HS-27A (cell line): Measurements from ENCODE around the gene MXRA8.
A peak's percentile ranks its signal among the peaks of the same experiment; 100 is the strongest.

ENCODE experiments used
- DNase-seq: peaks from one replicate; pipeline ENCODE4 v3.0.0-alpha.2; 2012; ENCODE audit warnings: low read depth, missing footprints

MXRA8 gene

DNA sequence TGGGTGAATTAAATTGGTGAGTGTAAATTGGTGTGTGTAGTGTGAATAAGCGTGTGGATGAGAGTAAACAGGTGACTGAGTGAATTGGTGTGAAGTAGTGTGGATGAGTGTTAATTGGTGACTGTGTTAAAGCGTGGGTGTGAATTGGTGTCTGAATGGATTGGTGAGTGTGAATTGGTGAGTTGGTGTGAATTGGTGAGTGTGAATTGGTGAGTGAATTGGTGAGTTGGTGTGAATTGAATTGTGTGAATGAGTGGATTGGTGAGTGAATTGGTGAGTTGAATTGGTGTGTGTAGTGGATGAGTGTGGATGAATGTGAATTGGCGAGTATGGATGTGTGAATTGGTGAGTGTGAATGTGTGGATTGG is 8.3 kb upstream of the MXRA8 start:
- DNase-seq: no peak

GRCh38 chr1:1365875-1366698 is 7.7 kb upstream of the MXRA8 start:
- DNase-seq: no peak

GRCh38 chr1:1364266-1364665 is 5.9 kb upstream of the MXRA8 start:
- no peak for DNase-seq

- no peak for DNase-seq
Observed at GRCh38 chr1:1361982-1362423, 3.6 kb upstream of the MXRA8 start.

GRCh38 chr1:1361233-1361981 is 3.1 kb upstream of the MXRA8 start:
- no peak for DNase-seq

GRCh38 chr1:1360506-1361169 is 2.3 kb upstream of the MXRA8 start:
- DNase-seq: peak; percentile 91

GRCh38 chr1:1359664-1360468 is 1.5 kb upstream of the MXRA8 start:
- no peak for DNase-seq

- no peak for DNase-seq
Observed at GRCh38 chr1:1359308-1359663, 931 bp upstream of the MXRA8 start.

DNA sequence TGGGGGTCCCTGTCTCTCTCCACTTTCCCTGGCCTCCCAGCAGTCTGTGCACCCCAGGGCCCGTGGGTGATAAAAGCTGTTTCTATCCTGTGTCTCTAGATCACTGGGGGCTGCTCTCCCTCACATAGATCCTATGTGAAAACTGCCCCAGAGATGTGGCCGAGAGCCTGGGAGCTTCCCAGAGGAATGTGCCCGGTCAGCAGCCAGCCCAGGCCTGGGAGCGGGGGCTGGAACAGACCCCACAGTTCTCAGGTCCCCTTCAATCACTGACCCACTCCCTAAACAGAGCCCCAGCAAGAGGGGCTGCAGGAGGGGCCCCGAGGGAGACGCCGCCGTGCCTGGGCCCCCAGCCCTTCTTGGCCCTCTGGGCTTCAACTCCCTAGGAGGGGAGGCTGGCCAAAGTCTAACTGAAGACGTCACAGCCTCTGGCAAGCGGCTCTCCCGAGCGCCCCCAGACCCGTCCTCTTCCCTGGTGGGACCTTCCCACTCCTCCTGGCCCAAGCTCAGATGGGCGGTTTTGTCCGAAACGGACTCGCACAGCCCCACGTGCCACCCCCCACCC is 403 bp downstream of the MXRA8 start:
- DNase-seq: no peak

GRCh38 chr1:1356796-1357401 is 1.5 kb downstream of the MXRA8 start:
- no peak for DNase-seq

- no peak for DNase-seq
Observed at GRCh38 chr1:1356166-1356795, 2.1 kb downstream of the MXRA8 start.

GRCh38 chr1:1355416-1355815 is 2.9 kb downstream of the MXRA8 start:
- no peak for DNase-seq

DNA sequence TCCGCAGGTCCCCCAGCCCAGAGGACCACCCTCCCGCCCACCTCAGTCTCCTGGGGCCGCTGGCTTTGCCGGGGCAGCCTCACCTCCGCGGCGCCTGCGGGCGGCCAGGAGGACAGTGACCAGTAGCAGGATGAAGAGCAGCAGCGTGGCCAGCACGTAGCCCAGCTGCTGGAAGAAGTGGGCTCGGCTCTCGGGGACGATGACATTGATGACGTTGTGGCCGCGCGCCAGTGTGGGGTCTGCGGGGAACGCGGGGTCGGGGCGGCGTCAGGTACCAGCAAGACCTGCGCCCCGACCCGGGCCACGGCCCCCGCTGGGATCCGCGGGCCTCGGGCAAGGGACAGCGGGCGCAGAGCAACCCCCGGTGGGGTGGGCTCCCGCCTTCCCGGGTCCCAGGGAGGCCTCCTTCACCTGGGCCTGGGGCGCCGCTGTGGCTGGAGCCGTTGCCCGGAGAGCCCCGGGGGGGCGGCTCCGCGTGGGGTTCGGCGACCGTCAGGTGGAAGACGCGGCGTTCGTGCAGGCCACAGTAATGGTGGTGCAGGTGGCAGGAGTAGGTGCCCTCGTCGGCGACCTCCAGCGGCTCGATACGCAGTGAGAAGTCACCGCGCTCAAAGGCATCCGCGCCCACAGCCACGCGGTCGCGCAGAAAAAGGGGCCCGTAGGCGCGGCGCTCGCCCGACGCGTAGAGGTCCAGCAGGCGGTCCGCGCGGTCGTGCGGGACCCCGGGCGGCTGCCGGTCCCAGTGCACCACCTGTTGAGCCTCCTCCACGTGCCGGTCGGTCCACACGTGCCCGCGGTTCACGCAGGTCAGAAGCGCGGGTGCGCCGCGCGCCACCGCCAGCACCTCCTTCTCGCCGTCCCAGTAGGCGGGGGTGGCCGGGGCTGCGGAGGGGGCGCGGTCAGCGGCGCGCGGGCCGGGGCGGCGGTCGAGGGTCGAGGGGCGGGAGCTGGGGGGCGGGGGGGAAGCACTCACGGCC is 3.8 kb downstream of the MXRA8 start:
- no peak for DNase-seq

GRCh38 chr1:1353389-1354151 is 4.8 kb downstream of the MXRA8 start:
- no peak for DNase-seq

GRCh38 chr1:1352786-1353388 is 5.5 kb downstream of the MXRA8 start:
- no peak for DNase-seq

DNA sequence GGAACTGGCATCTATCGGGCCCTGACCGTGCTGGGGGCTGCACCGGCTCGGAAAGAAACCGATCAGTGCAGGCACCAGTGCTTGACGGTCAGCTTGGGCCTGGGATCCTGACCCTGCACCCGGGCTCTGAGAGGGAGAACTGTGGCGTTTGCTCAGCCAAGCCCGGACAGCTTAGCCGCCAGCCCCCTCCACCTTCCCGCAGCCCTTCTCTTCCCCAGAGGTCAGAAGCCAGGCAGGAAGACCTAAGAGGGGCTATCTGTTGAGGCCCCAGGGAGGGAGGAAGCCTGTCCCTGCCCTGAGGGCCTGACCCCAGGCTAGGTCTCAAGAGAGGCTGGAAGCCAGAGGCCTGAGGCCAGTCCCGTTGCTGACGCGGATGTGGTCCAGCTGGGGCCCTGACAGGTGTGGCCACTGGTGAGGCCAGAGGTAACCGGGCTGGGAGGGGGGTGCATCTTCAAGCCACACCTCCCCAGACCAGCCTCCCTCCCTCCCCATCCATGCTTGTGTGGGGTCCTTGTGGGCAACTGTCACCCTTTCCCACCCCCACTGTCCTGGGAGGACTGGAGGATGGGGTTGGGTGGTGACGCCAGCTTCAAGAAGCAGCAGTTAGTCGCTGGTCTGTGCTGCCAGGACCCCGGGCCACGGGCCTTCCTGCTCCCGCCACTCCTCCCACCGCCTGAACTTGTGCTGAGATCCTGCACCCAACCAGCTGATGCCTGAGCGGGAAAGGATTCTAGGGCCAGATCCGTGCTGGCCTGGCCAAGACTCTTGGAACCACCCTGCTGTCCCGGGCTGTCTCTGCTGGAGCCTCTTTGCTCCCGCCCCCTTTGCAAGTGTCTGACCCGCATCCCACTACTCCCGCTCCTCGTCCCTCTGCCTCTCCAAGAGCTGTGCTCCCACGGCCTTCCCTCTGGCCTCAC is 6.6 kb downstream of the MXRA8 start:
- DNase-seq: no peak

DNA sequence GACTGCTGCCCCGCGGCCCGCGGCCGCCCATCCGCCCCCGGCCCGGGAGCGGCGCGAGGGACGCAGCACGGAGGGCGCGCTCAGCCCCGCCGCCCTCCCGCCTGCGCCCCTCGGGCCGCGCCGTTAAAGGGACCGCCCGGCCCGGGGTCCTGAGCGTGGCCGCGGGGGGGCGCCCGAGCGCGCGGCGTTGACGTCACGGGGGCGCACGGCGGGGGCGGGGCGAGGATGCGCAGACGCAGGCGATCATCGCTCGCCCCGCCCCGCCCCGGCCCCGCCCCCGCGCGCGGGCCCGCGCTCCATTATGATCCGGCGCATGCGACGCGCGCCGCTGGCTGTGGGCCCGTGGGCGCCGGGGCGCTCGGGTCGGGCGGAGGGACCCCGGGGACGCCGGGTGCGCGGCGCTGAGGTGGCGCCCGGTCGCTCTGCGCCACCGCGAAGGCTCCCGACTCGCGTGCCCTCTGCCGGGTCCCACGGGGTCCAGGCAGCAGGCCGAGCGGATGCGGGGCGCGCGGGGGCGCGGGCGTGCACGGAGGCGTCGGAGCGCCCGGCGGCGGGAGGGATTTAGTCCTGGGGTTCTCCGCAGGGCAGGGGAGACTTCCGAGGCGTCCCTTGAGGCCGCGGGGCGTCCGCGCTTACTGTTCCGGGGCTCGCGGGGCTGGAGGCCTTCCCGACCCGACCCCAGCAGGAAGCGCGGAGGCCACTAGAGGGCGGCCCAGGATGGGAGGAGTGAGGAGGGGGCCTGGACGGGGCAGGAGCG is 8.9 kb downstream of the MXRA8 start, which contains the start of gene DVL1:
Gene DVL1 (minus strand): TSS at position 163 of the 757 bp plus-strand sequence. CDS start 353 bp downstream, outside the sequence.
- DNase-seq: no peak
